GM19463 (cell line): ENCODE results near the gene TTLL7.
"Not testable (repeated sequence)": the region's sequence is repeated elsewhere in the genome, so short reads cannot be mapped to it uniquely, and the experiment has no call there.

Experiments used
- ATAC-seq: cut with Tn5 transposase; IDR thresholded peaks from one replicate; pipeline ENCODE4 v1.9.1; 2021; ENCODE audit warnings: mild to moderate bottlenecking, moderate library complexity; ENCODE audit not compliant: unreplicated experiment

The TTLL7 gene

GRCh38 chr1:83932281-83932680 is 66.7 kb downstream of the TTLL7 start:
- ATAC-seq, result no peak

- peak; percentile 83 for ATAC-seq
These were observed 67.2 kb downstream of the TTLL7 start for GRCh38 chr1:83931658-83932253.

- ATAC-seq, result no peak
These were observed 69.7 kb downstream of the TTLL7 start for GRCh38 chr1:83929184-83929583.

- no peak for ATAC-seq
These were observed 70.5 kb downstream of the TTLL7 start for GRCh38 chr1:83928396-83928795.

- ATAC-seq, result no peak
These were observed 71.2 kb downstream of the TTLL7 start for GRCh38 chr1:83927701-83928100.

- no peak for ATAC-seq
These were observed 71.9 kb downstream of the TTLL7 start for GRCh38 chr1:83927061-83927460.

GRCh38 chr1:83923553-83923952 is 75.4 kb downstream of the TTLL7 start:
- no peak for ATAC-seq

- ATAC-seq, result no peak
These were observed 76.5 kb downstream of the TTLL7 start for GRCh38 chr1:83922431-83922830.

GRCh38 chr1:83920320-83920719 is 78.6 kb downstream of the TTLL7 start:
- ATAC-seq, result no peak

GRCh38 chr1:83919872-83920271 is 79.1 kb downstream of the TTLL7 start:
- no peak for ATAC-seq

- ATAC-seq, result no peak
These were observed 80.1 kb downstream of the TTLL7 start for GRCh38 chr1:83918688-83919285.

- no peak for ATAC-seq
These were observed 81.0 kb downstream of the TTLL7 start for GRCh38 chr1:83917959-83918358.

GRCh38 chr1:83916094-83916493 is 82.8 kb downstream of the TTLL7 start:
- not testable (repeated sequence) for ATAC-seq

- ATAC-seq, result peak; percentile 49
These were observed 86.1 kb downstream of the TTLL7 start for GRCh38 chr1:83912876-83913275.

- no peak for ATAC-seq
These were observed 88.5 kb downstream of the TTLL7 start for GRCh38 chr1:83910461-83910860.

- ATAC-seq, result no peak
These were observed 89.2 kb downstream of the TTLL7 start for GRCh38 chr1:83909687-83910086.

- no peak for ATAC-seq
These were observed 93.5 kb downstream of the TTLL7 start for GRCh38 chr1:83905315-83905907.

GRCh38 chr1:83901547-83902155 is 97.3 kb downstream of the TTLL7 start:
- no peak for ATAC-seq

- ATAC-seq, result no peak
These were observed 98.4 kb downstream of the TTLL7 start for GRCh38 chr1:83900524-83900923.

- ATAC-seq, result no peak
These were observed 101.4 kb downstream of the TTLL7 start for GRCh38 chr1:83897516-83897915.

- ATAC-seq, result no peak
These were observed 102.6 kb downstream of the TTLL7 start for GRCh38 chr1:83896299-83896698.

- ATAC-seq, result no peak
These were observed 109.2 kb downstream of the TTLL7 start for GRCh38 chr1:83889707-83890106.
